ENCODE data around the gene SWI5. TPM values are rescaled to one million over a fixed set of nuclear protein-coding genes. Genes with fewer than 3 reads are reported as not detected.
"Not testable (repeated sequence)": the region's sequence is repeated elsewhere in the genome, so short reads cannot be mapped to it uniquely, and the experiment has no call there.

SWI5 gene
- total and polyA plus RNA-seq, 2 experiments from 2014 or later: 43.3 to 60.7 TPM

DNA sequence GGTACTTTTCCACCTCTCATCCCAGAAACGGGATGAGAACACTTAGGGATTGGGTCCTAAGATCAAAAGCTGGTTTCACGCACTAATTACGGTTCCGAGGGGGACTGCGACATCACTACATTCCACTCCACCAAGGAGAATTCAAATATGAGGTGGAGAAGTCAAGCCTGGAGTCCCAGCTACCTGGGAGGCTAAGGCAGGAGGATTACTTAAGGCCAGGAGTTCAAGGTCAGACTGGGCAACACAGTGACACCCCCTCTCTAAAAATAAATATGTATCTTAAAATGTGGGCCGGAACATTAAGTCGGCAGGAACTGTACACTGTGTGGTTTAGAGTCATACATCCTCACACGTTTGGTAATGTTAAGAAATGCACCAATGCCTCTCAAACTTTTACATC lies 1.8 kb upstream of the SWI5 start:
- 44 to 46% methylated on average over 8 of the region's 8 CpGs for WGBS, 2 experiments (ENCODE audit: low coverage in 1 of 2, low lambda C conversion rate in 2 of 2, missing lambda C conversion rate in 2 of 2)
- no peaks in the 10 kb centered on the region for H4K20me1 ChIP-seq (ENCODE audit: insufficient read depth)
- no peaks in the 10 kb centered on the region for H3K9me3 ChIP-seq (ENCODE audit: low read depth)
- DNase-seq: peak; percentile 42
- in situ Hi-C loops (cut with MboI): no loop called here
- no peaks in the 10 kb centered on the region for H3K27me3 ChIP-seq (replicated peaks; ENCODE audit: insufficient read depth)
- H3K4me3 ChIP-seq: peak overlapping the region; percentile 96
- H3K9ac ChIP-seq: peak overlapping the region; percentile 100
- H3F3A ChIP-seq (ENCODE audit: insufficient read depth): no peaks in the 10 kb centered on the region
- no peak overlapping the region for H2AFZ ChIP-seq
- peaks cover 36% of the 10 kb centered on the region for H3K36me3 ChIP-seq (ENCODE audit: low read depth)
- H3K4me2 ChIP-seq (ENCODE audit: unreplicated experiment): peak overlapping the region; percentile 98
- H3K27ac ChIP-seq: peak overlapping the region; percentile 89
- H3K79me2 ChIP-seq (ENCODE audit: insufficient read depth): peaks cover 95% of the 10 kb centered on the region
- no peaks in the 10 kb centered on the region for H3K9me2 ChIP-seq (ENCODE audit: insufficient read depth)
- peaks cover 19% of the 10 kb centered on the region for H3K4me1 ChIP-seq (ENCODE audit: insufficient read depth)
- TF ChIP-seq EZH2phosphoT487 (IDR thresholded peaks at IDR 0.05; ENCODE audit: insufficient read depth, low read depth): no peak
- no peak for TF ChIP-seq EZH2 (IDR thresholded peaks at IDR 0.05; ENCODE audit: insufficient read depth, poor library complexity, severe bottlenecking)

DNA sequence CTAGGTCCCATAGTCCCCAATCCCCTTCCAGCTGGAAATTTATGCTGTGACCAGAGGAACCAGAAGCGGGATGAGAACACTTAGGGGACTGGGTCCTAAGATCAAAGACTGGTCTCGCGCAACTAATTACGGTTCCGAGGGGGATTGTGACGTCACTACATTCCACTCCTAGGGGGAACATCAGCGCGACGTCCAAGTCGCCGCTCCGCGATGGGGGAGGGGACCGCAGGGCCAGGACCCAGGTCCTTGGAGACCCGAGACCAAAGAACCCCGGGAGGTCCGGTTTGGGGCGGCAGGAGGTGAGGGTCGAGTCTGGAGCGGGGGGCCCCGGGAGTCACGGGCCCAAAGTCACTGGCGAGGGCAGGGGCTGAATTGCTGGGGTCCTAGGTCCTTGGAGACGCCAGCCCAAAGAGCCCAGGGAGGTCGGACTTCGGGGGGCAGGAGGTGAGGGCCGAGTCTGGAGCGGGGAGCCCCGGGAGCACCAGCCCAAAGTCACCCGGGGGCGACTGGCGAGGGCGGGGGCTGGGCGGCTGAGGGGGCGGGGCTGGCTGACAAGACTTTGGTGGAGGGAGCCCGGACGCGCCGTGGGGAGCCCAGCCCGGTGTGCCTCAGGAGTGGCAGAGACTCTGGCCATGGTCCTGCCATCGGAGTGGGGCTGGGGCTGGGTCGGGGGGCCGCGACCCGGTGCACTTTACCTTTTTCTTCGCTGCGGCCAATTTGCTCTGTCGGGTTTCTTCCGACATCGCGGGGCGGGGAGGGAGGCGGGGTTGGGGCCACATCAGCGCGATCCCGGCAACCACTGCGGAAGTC lies 673 bp upstream of the SWI5 start, which contains the start of gene GOLGA2:
TSS of gene GOLGA2 (minus strand) at position 810 of the 810 bp plus-strand sequence. CDS start at position 779, 31 bp downstream.
- H3K27ac ChIP-seq: peak within 1 kb of the TSS; percentile 89
- peaks cover 19% of the 10 kb centered on the region for H3K4me1 ChIP-seq (ENCODE audit: insufficient read depth)
- H2AFZ ChIP-seq: peak within 1 kb of the TSS; percentile 85
- H3K36me3 ChIP-seq (ENCODE audit: low read depth): peaks cover 30% of the 10 kb centered on the region
- H3K9me2 ChIP-seq (ENCODE audit: insufficient read depth): no peaks in the 10 kb centered on the region
- no peaks in the 10 kb centered on the region for H4K20me1 ChIP-seq (ENCODE audit: insufficient read depth)
- no peak for TF ChIP-seq EZH2 (IDR thresholded peaks at IDR 0.05; ENCODE audit: insufficient read depth, poor library complexity, severe bottlenecking)
- TF ChIP-seq EZH2phosphoT487 (IDR thresholded peaks at IDR 0.05; ENCODE audit: insufficient read depth, low read depth): no peak
- H3K4me3 ChIP-seq: peak within 1 kb of the TSS; percentile 96
- no peaks in the 10 kb centered on the region for H3K9me3 ChIP-seq (ENCODE audit: low read depth)
- in situ Hi-C loops (cut with MboI): no loop called here
- 1% methylated on average over 43 to 56 of the region's 57 CpGs for WGBS, 2 experiments (ENCODE audit: low coverage in 1 of 2, low lambda C conversion rate in 2 of 2, missing lambda C conversion rate in 2 of 2)
- H3K9ac ChIP-seq: peak within 1 kb of the TSS; percentile 100
- peak; percentile 62 for DNase-seq
- no peaks in the 10 kb centered on the region for H3K27me3 ChIP-seq (replicated peaks; ENCODE audit: insufficient read depth)
- H3K79me2 ChIP-seq (ENCODE audit: insufficient read depth): peaks cover 85% of the 10 kb centered on the region
- H3F3A ChIP-seq (ENCODE audit: insufficient read depth): no peaks in the 10 kb centered on the region
- peak within 1 kb of the TSS; percentile 98 for H3K4me2 ChIP-seq (ENCODE audit: unreplicated experiment)

- peak; percentile 67 for DNase-seq
- no peaks in the 10 kb centered on the region; the same call in 1 of the 2 replicates for H3F3A ChIP-seq (ENCODE audit: insufficient read depth)
- peak overlapping the region; percentile 89 for H3K9ac ChIP-seq
- H3K36me3 ChIP-seq (ENCODE audit: low read depth): peaks cover 19% of the 10 kb centered on the region
- H3K4me2 ChIP-seq (ENCODE audit: unreplicated experiment): peak overlapping the region; percentile 94
- H3K4me3 ChIP-seq: peak overlapping the region; percentile 96
- TF ChIP-seq EZH2phosphoT487 (IDR thresholded peaks at IDR 0.05; ENCODE audit: insufficient read depth, low read depth): no peak
- TF ChIP-seq EZH2 (IDR thresholded peaks at IDR 0.05; ENCODE audit: insufficient read depth, poor library complexity, severe bottlenecking): no peak
- no peaks in the 10 kb centered on the region for H3K27me3 ChIP-seq (replicated peaks; ENCODE audit: insufficient read depth)
- no peaks in the 10 kb centered on the region for H3K9me2 ChIP-seq (ENCODE audit: insufficient read depth)
- H4K20me1 ChIP-seq (ENCODE audit: insufficient read depth): no peaks in the 10 kb centered on the region
- in situ Hi-C loops (cut with MboI): no loop called here
- H2AFZ ChIP-seq: peak overlapping the region; percentile 85
- peaks cover 20% of the 10 kb centered on the region for H3K4me1 ChIP-seq (ENCODE audit: insufficient read depth)
- H3K9me3 ChIP-seq (ENCODE audit: low read depth): no peaks in the 10 kb centered on the region
- peaks cover 72% of the 10 kb centered on the region for H3K79me2 ChIP-seq (ENCODE audit: insufficient read depth)
- H3K27ac ChIP-seq: peak overlapping the region; percentile 60
- 2 to 5% methylated on average over 18 to 23 of the region's 23 CpGs for WGBS, 2 experiments (ENCODE audit: low coverage in 1 of 2, low lambda C conversion rate in 2 of 2, missing lambda C conversion rate in 2 of 2)
Observed at GRCh38 chr9:128276574-128277270, 646 bp downstream of the SWI5 start.

GRCh38 chr9:128279088-128280073 lies 3.3 kb downstream of the SWI5 start:
- WGBS, 2 experiments (ENCODE audit: low coverage in 1 of 2, low lambda C conversion rate in 2 of 2, missing lambda C conversion rate in 2 of 2): 83% methylated on average over 22 of the region's 22 CpGs

More at GRCh38 chr9:128279088-128280073, 3.3 kb downstream of the SWI5 start:
- H3K27ac ChIP-seq; DNase-seq; H3K4me2 ChIP-seq (ENCODE audit: unreplicated experiment); H2AFZ ChIP-seq; H3K9me3 ChIP-seq (ENCODE audit: low read depth); in situ Hi-C loops (cut with MboI); H3K9me2 ChIP-seq (ENCODE audit: insufficient read depth); H4K20me1 ChIP-seq (ENCODE audit: insufficient read depth); H3K4me3 ChIP-seq; H3F3A ChIP-seq (ENCODE audit: insufficient read depth); H3K9ac ChIP-seq; H3K27me3 ChIP-seq (replicated peaks; ENCODE audit: insufficient read depth); H3K36me3 ChIP-seq (ENCODE audit: low read depth): not testable (repeated sequence)
- Histone ChIP-seq H3K4me1 (ENCODE audit: insufficient read depth) (peaks cover 20% of the 10 kb centered on the region), H3K79me2 (ENCODE audit: insufficient read depth) (peaks cover 45% of the 10 kb centered on the region)
